Activated CD8-positive, alpha-beta memory T cell treated with anti-CD3 and anti-CD28 coated beads for 1 hour (primary cell): Measurements from ENCODE around the gene OVOL2.

Source experiments
- DNase-seq, 2 donors: peaks; one replicate each; pipeline ENCODE4 v3.0.0-alpha.2; 2020; ENCODE audit warnings: low read depth in 1 of 2; ENCODE audit errors: extremely low read depth in 1 of 2

Gene OVOL2

DNA sequence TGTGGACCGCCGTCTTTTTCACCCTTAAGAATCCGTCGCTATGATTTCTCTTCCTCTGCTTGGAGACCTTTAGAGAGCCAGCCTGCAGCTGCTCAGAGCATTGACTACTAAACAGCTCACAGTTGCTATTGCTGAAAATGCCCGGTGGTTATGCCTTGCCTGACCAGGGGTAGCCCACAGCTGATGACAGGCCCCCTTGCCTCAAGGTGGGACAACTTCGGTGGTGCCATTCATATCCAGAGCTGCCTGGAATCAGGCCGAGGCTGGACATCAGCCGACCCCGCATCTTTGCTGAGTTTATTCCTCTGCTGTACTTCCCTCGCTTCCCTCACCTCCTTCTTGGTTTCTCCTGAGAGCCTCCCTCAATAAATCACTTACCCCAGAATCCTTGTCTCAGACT is 39.6 kb downstream of the OVOL2 start:
- no peak for DNase-seq

GRCh38 chr20:18016772-18017171 is 40.9 kb downstream of the OVOL2 start:
- no peak for DNase-seq

- DNase-seq = no peak
Observed at GRCh38 chr20:18014411-18014810, 43.3 kb downstream of the OVOL2 start.

DNA sequence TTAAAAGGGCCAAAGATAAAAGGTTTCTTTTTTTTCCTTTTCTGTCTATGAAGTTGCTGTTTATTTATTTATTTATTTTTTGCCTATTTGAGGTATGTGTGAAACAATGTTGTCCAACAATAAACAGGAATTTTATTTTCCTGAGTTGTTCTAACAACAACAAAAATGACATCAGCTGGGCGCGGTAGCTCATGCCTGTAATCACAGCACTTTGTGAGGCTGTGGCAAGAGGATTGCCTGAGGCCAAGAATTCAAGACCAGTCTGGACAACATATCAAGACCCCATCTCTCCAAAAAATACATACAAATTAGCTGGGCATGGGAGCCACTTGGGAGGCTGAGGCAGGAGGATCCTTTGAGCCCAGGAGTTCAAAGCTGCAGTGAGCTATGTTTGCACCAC is 44.8 kb downstream of the OVOL2 start:
- no peak for DNase-seq

DNA sequence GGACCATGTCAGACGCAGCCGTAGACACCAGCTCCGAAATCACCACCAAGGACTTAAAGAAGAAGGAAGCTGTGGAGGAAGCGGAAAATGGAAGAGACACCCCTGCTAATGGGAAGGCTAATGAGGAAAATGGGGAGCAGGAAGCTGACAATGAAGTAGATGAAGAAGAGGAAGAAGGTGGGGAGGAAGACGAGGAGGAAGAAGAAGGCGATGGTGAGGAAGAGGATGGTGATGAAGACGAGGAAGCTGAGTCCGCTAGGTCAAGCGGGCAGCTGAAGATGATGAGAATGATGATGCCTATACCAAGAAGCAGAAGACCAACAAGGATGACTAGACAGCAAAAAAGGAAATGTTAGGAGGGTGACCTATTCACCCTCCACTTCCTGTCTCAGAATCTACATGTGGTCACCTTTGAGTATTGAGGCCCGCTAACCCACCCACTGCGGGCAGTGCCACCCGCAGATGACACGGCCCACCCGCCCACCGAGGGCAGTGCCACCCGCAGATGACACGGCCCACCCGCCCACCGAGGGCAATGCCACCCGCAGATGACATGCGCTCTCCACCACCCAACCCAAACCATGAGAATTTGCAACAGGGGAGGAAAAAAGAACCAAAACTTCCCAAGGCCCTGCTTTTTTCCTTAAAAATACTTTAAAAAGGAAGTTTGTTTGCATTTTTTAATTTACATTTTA is 45.6 kb downstream of the OVOL2 start:
- DNase-seq = no peak

- no peak for DNase-seq
Observed at GRCh38 chr20:18011482-18011881, 46.2 kb downstream of the OVOL2 start.

GRCh38 chr20:18009116-18009515 is 48.6 kb downstream of the OVOL2 start:
- DNase-seq = no peak

- DNase-seq = no peak
Observed at GRCh38 chr20:18007534-18008292, 50.0 kb downstream of the OVOL2 start.

GRCh38 chr20:18006684-18007083 is 51.0 kb downstream of the OVOL2 start:
- DNase-seq = no peak

- no peak for DNase-seq
Observed at GRCh38 chr20:18005990-18006364, 51.7 kb downstream of the OVOL2 start.

GRCh38 chr20:18005170-18005989 is 52.3 kb downstream of the OVOL2 start:
- no peak for DNase-seq

GRCh38 chr20:18004384-18005031 is 53.2 kb downstream of the OVOL2 start:
- DNase-seq = no peak

DNA sequence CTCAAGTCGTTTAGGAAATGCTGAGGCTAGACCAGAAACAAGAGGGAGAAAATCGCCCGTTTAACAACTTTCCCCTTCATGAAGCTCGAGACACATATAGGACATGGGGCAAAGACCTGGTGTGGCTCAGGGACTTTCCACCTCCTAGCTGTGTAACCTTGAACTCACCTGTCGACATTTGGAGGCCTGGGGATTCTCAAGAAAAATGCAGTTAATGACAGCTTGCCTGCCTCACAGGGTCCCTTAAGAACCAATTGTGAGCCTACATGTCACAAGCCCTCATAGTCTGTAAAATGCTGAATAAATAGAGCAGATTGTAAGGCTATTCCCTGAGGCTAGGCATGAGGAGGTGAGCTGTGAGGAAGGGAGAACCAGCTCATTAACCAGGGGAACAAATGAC is 53.8 kb downstream of the OVOL2 start:
- DNase-seq = no peak

GRCh38 chr20:18001131-18001921 is 56.4 kb downstream of the OVOL2 start:
- DNase-seq = no peak

DNA sequence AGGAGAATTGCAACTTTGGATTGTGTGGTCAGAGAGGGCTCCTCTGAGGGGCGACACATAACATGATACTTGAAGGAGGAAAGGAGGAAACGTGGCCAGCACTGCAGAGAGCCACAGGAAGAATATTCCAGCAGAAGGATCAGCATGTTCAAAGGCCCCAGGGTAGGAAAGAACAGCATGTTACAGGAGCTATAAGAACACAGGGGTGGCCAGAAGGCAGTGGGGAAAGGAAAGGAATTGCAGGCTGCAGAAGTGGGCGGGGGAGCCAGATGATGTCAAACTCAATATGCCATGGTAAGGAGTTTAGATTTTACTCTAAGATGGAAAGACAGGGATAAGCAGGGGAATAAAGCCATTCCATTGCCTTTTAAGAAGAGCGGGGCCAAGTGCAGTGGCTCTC is 58.1 kb downstream of the OVOL2 start:
- no peak for DNase-seq

GRCh38 chr20:17998446-17998845 is 59.3 kb downstream of the OVOL2 start:
- DNase-seq = no peak

GRCh38 chr20:17995967-17996819 is 61.5 kb downstream of the OVOL2 start:
- peak in 1 of 2 donors; percentile 6 for DNase-seq

- no peak for DNase-seq
Observed at GRCh38 chr20:17993546-17993945, 64.2 kb downstream of the OVOL2 start.

DNA sequence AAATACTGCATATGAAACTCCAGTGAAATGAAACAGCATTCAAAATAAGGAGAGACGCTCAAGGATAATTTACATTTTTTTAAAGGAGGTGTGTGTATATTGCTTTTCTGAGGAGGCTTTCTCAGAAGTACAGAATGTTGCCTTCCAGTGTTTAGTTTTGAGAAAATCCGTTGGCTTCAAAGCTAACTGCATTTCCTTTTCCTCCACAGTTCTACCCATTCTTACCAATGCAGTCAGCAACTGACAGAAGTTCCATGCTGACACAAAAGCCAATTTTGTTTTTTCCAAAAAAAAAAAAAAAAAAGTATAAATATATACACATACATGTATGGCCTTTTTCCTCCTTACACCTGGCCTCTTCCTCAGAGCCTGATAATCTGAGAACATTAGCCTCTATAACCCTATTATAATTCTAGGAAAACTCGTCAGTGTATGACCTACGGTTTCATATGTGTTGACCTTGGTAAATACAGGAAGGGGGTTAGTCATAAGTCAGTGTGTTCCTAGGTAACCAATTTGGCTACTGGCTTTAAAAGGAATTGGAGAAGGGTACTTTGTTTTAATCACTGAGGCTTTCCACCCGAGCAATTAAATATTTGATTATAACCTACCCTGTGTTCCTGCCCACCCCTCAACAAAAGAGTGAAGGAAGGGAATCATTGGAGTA is 64.7 kb downstream of the OVOL2 start:
- no peak for DNase-seq
